Mononuclear cell (primary cell): Measurements from ENCODE around the gene FNDC4. TPM values are rescaled to one million over a fixed set of nuclear protein-coding genes. Genes with fewer than 3 reads are reported as not detected.
A peak's percentile ranks its signal among the peaks of the same experiment; 100 is the strongest.

ENCODE experiments used
- H3K27me3 ChIP-seq: 2 replicates; pipeline ENCODE4 v1.6.0; 2011; ENCODE audit warnings: low read length, control low read depth; ENCODE audit not compliant: insufficient read depth
- H3K4me1 ChIP-seq: 2 replicates; pipeline ENCODE4 v1.5.1; 2011; ENCODE audit warnings: mild to moderate bottlenecking, low read length, control low read depth; ENCODE audit not compliant: insufficient read depth
- H3K4me3 ChIP-seq: 2 replicates; pipeline ENCODE4 v1.5.1; 2011; ENCODE audit warnings: mild to moderate bottlenecking, low read length, moderate library complexity
- H3K9me3 ChIP-seq: 2 replicates; pipeline ENCODE4 v1.5.1; 2011; ENCODE audit warnings: low read depth, mild to moderate bottlenecking, control low read depth, low read length
- total RNA-seq: library from RNA; depleted of rRNA; stranded (reverse); fragments of >200 nt; gene quantifications from one replicate; pipeline ENCODE4 v1.2.3, GENCODE V29; 2012

Gene FNDC4
- total RNA-seq, 1 donor: 0.10 TPM

GRCh38 chr2:27501042-27501441, 6.0 kb upstream of the FNDC4 start:
- H3K4me1 ChIP-seq: no peaks in the 10 kb centered on the region
- H3K9me3 ChIP-seq: no peaks in the 10 kb centered on the region
- peaks cover 27% of the 10 kb centered on the region for H3K27me3 ChIP-seq
- no peak overlapping the region for H3K4me3 ChIP-seq

- Histone ChIP-seq H3K9me3 (no peaks in the 10 kb centered on the region), H3K27me3 (peaks cover 43% of the 10 kb centered on the region)
These were observed 4.0 kb upstream of the FNDC4 start for GRCh38 chr2:27498975-27499374.

GRCh38 chr2:27497288-27497627, 2.3 kb upstream of the FNDC4 start:
- Histone ChIP-seq H3K4me3 (no peak overlapping the region), H3K9me3 (no peaks in the 10 kb centered on the region), H3K4me1 (peaks cover 10% of the 10 kb centered on the region), H3K27me3 (peaks cover 51% of the 10 kb centered on the region)

More at GRCh38 chr2:27498975-27499374, 4.0 kb upstream of the FNDC4 start:
- H3K4me1 ChIP-seq: peaks cover 10% of the 10 kb centered on the region
- H3K4me3 ChIP-seq: no peak overlapping the region

- Histone ChIP-seq H3K4me3 (no peak within 1 kb of the TSS), H3K9me3 (no peaks in the 10 kb centered on the region), H3K4me1 (peaks cover 10% of the 10 kb centered on the region), H3K27me3 (peaks cover 51% of the 10 kb centered on the region)
These were observed 1.6 kb upstream of the FNDC4 start, which contains the start of gene GCKR for GRCh38 chr2:27496357-27497287. GCKR (plus strand) TSS chr2:27496839; CDS start chr2:27496905, 66 bp downstream.

GRCh38 chr2:27495840-27496356, 898 bp upstream of the FNDC4 start:
- no peak overlapping the region for H3K4me3 ChIP-seq
- H3K4me1 ChIP-seq: peaks cover 10% of the 10 kb centered on the region
- H3K27me3 ChIP-seq: peaks cover 51% of the 10 kb centered on the region
- H3K9me3 ChIP-seq: no peaks in the 10 kb centered on the region

GRCh38 chr2:27494284-27494943, 586 bp downstream of the FNDC4 start:
- peak overlapping the region; percentile 7 for H3K4me3 ChIP-seq
- H3K4me1 ChIP-seq: peaks cover 14% of the 10 kb centered on the region
- H3K9me3 ChIP-seq: no peaks in the 10 kb centered on the region
- peaks cover 51% of the 10 kb centered on the region for H3K27me3 ChIP-seq

- no peaks in the 10 kb centered on the region for H3K9me3 ChIP-seq
- peaks cover 51% of the 10 kb centered on the region for H3K27me3 ChIP-seq
- peaks cover 19% of the 10 kb centered on the region for H3K4me1 ChIP-seq
- no peak overlapping the region for H3K4me3 ChIP-seq
These were observed 1.1 kb downstream of the FNDC4 start for GRCh38 chr2:27493948-27494283.

GRCh38 chr2:27492557-27492956, 2.4 kb downstream of the FNDC4 start:
- Histone ChIP-seq H3K27me3 (peaks cover 39% of the 10 kb centered on the region), H3K9me3 (no peaks in the 10 kb centered on the region), H3K4me3 (no peak overlapping the region), H3K4me1 (peaks cover 22% of the 10 kb centered on the region)

- Histone ChIP-seq H3K9me3 (no peaks in the 10 kb centered on the region), H3K27me3 (peaks cover 15% of the 10 kb centered on the region), H3K4me1 (peaks cover 16% of the 10 kb centered on the region), H3K4me3 (peak within 1 kb of the TSS; percentile 40)
These were observed 5.3 kb downstream of the FNDC4 start, which contains the start of gene IFT172 for GRCh38 chr2:27489498-27490397. IFT172 (minus strand) TSS chr2:27489743; CDS start chr2:27489653, 90 bp downstream.

- peak overlapping the region; percentile 40 for H3K4me3 ChIP-seq
These were observed 5.9 kb downstream of the FNDC4 start for GRCh38 chr2:27489118-27489497.

GRCh38 chr2:27485496-27485895, 9.5 kb downstream of the FNDC4 start:
- no peak overlapping the region for H3K4me3 ChIP-seq
- no peaks in the 10 kb centered on the region for H3K9me3 ChIP-seq
- H3K27me3 ChIP-seq: no peaks in the 10 kb centered on the region
- H3K4me1 ChIP-seq: peaks cover 12% of the 10 kb centered on the region

More at GRCh38 chr2:27489118-27489497, 5.9 kb downstream of the FNDC4 start:
- H3K27me3 ChIP-seq: peaks cover 9% of the 10 kb centered on the region
- H3K9me3 ChIP-seq: no peaks in the 10 kb centered on the region
- peaks cover 12% of the 10 kb centered on the region for H3K4me1 ChIP-seq

- no peaks in the 10 kb centered on the region for H3K27me3 ChIP-seq
- H3K4me3 ChIP-seq: no peak overlapping the region
- no peaks in the 10 kb centered on the region for H3K4me1 ChIP-seq
- H3K9me3 ChIP-seq: no peaks in the 10 kb centered on the region
These were observed 23.0 kb downstream of the FNDC4 start for GRCh38 chr2:27471961-27472360.

GRCh38 chr2:27464443-27464842, 30.6 kb downstream of the FNDC4 start:
- Histone ChIP-seq H3K9me3 (no peaks in the 10 kb centered on the region), H3K27me3 (no peaks in the 10 kb centered on the region), H3K4me3 (no peak overlapping the region), H3K4me1 (no peaks in the 10 kb centered on the region)

GRCh38 chr2:27461118-27461517, 33.9 kb downstream of the FNDC4 start:
- Histone ChIP-seq H3K4me3 (no peak overlapping the region), H3K9me3 (no peaks in the 10 kb centered on the region), H3K4me1 (no peaks in the 10 kb centered on the region), H3K27me3 (no peaks in the 10 kb centered on the region)
